ENCODE measurements around the gene ZNF565.
"Not testable (repeated sequence)": the region's sequence is repeated elsewhere in the genome, so short reads cannot be mapped to it uniquely, and the experiment has no call there.

The ZNF565 gene

DNA sequence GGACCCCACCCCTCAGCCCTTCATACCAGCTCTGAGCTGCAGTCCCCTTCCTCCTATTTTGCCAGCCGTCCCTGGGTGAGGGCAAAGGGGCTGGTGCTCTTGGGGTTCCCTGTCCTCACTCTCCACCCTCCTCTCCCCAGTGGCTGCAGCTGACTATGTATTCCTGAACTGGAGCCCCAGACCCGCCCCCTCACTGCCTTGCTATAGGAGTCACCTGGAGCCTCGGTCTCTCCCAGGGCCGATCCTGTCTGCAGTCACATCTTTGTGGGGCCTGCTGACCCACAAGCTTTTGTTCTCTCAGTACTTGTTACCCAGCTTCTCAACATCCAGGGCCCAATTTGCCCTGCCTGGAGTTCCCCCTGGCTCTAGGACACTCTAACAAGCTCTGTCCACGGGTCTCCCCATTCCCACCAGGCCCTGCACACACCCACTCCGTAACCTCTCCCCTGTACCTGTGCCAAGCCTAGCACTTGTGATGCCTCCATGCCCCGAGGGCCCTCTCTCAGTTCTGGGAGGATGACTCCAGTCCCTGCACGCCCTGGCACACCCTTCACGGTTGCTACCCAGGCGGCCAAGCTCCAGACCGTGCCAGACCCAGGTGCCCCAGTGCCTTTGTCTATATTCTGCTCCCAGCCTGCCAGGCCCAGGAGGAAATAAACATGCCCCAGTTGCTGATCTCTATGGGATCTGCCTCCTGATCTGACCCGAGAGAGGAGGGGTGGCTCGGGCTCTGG, 64.6 kb downstream of the ZNF565 start:
- no peak overlapping the region for H3K4me3 ChIP-seq (ENCODE audit: low read depth, low read length)
- H3K27me3 ChIP-seq (ENCODE audit: control insufficient read depth, insufficient read depth, low read length), result no peaks in the 10 kb centered on the region
- peaks cover 7% of the 10 kb centered on the region; the same call in 1 of the 2 replicates for H3K4me1 ChIP-seq (ENCODE audit: control insufficient read depth, insufficient read depth, low read length)
- H3K9me3 ChIP-seq (ENCODE audit: control insufficient read depth, insufficient read depth, low read depth, low read length), result no peaks in the 10 kb centered on the region
- no peak overlapping the region for H3K27ac ChIP-seq (ENCODE audit: low read depth, low read length)
- H3K36me3 ChIP-seq (ENCODE audit: control insufficient read depth, insufficient read depth, low read length), result peaks cover 74% of the 10 kb centered on the region
- H3K9ac ChIP-seq (ENCODE audit: low read length), result no peak overlapping the region

DNA sequence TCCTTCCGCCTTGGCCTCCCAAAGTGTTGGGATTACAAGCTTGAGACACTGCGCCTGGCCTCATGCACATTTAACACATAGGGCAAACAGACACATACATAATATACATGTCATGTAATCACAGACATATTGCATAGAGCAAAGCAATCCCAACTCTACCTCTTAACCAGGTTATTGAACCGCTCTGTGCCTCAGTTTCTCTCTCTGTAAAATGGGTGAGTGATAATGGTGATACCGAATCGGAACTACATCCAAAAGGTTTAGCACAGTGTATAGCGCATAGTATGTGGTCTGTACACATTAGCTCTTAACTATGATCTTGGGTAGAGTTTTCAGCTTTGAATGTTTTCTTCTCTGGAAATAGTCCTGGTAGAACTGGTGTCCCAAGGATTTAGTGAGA, 69.8 kb downstream of the ZNF565 start:
- peaks cover 68% of the 10 kb centered on the region for H3K36me3 ChIP-seq (ENCODE audit: control insufficient read depth, insufficient read depth, low read length)
- H3K9ac ChIP-seq (ENCODE audit: low read length), result no peak overlapping the region
- peaks cover 8% of the 10 kb centered on the region for H3K4me1 ChIP-seq (ENCODE audit: control insufficient read depth, insufficient read depth, low read length)
- H3K4me3 ChIP-seq (ENCODE audit: low read depth, low read length), result no peak overlapping the region
- H3K27ac ChIP-seq (ENCODE audit: low read depth, low read length), result no peak overlapping the region
- H3K27me3 ChIP-seq (ENCODE audit: control insufficient read depth, insufficient read depth, low read length), result no peaks in the 10 kb centered on the region
- H3K9me3 ChIP-seq (ENCODE audit: control insufficient read depth, insufficient read depth, low read depth, low read length), result no peaks in the 10 kb centered on the region

DNA sequence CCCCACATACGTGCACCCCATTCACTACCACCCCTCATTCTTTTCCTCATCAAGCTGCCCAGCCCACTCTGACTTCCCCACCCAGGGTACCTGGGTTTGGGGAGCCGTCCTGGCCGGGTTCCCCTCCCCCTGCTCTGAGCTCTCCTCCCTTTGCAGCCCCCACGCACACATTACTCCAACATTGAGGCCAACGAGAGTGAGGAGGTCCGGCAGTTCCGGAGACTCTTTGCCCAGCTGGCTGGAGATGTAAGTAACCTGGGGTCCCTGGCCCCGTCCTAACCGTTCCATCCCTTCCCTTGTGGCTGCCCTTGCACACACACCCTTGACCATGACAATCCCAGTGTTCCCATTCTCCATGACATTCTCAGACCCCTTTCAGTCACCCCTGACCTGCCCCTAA, 72.0 kb downstream of the ZNF565 start:
- H3K27me3 ChIP-seq (ENCODE audit: control insufficient read depth, insufficient read depth, low read length), result no peaks in the 10 kb centered on the region
- no peak overlapping the region for H3K27ac ChIP-seq (ENCODE audit: low read depth, low read length)
- peaks cover 8% of the 10 kb centered on the region for H3K4me1 ChIP-seq (ENCODE audit: control insufficient read depth, insufficient read depth, low read length)
- peaks cover 51% of the 10 kb centered on the region for H3K36me3 ChIP-seq (ENCODE audit: control insufficient read depth, insufficient read depth, low read length)
- H3K4me3 ChIP-seq (ENCODE audit: low read depth, low read length), result no peak overlapping the region
- no peaks in the 10 kb centered on the region for H3K9me3 ChIP-seq (ENCODE audit: control insufficient read depth, insufficient read depth, low read depth, low read length)
- H3K9ac ChIP-seq (ENCODE audit: low read length), result no peak overlapping the region

DNA sequence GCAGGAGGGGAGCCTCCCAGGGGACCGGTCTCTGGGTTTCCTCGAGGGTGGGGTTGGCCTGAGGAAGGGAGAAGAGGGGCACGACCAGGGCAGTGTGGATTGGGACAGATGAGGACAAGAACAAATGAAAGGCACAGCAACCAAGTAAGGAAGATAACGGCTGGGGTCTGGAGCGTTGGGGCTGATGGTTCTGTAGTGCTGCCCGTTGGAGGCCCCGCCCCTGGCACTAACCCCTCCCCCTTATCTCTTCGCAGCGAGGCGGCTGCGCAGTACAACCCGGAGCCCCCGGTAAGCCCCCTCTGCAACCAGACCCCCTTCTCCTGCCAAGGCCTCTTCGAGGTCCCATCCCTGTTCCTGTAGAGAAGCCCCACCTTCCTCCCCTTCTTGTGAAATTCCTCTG, 72.4 kb downstream of the ZNF565 start:
- Histone ChIP-seq H3K27ac (ENCODE audit: low read depth, low read length) (no peak overlapping the region), H3K4me1 (ENCODE audit: control insufficient read depth, insufficient read depth, low read length) (peaks cover 8% of the 10 kb centered on the region), H3K27me3 (ENCODE audit: control insufficient read depth, insufficient read depth, low read length) (no peaks in the 10 kb centered on the region), H3K4me3 (ENCODE audit: low read depth, low read length) (peak overlapping the region; percentile 66), H3K9me3 (ENCODE audit: control insufficient read depth, insufficient read depth, low read depth, low read length) (no peaks in the 10 kb centered on the region), H3K9ac (ENCODE audit: low read length) (no peak overlapping the region), H3K36me3 (ENCODE audit: control insufficient read depth, insufficient read depth, low read length) (peaks cover 47% of the 10 kb centered on the region)

DNA sequence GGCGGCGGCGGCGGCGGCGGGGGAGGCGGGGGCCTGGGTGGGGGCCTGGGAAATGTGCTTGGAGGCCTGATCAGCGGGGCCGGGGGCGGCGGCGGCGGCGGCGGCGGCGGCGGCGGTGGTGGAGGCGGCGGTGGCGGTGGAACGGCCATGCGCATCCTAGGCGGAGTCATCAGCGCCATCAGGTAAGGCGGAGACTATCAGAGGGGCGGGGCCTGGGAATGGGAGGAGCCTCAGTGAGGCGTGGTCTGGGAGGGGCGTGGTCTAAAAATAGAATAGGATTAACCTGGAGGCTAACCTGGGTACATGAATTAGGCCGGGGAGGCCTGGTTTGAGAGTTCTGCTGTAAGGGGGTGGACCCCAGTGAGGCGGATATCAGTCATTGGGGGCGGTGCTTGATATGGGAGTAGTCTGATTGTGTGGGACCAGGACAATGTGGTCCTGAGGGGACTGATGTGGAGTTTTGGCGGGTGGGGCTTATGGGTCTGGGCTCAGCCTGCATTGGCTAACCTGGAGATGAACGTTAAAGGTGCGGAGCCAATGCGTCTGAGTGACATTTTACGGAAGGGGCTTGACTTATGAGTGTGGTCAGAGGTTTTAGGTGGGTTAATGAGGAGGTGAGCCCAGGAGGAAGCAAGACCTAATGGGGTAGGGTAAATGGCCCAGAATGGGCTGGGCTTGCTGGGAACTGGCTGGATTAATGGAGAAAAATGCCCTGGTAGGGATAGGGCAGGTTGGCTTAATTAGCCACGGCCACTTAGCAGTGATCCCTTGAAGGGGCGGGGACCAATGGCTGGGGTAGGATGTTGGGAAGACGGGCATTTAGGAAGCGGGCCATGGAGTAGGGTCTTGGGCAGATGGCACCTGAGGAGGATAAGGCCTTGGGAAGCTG, 73.2 kb downstream of the ZNF565 start:
- Histone ChIP-seq H3K9ac (ENCODE audit: low read length) (peak overlapping the region; percentile 95), H3K4me1 (ENCODE audit: control insufficient read depth, insufficient read depth, low read length) (peaks cover 8% of the 10 kb centered on the region), H3K36me3 (ENCODE audit: control insufficient read depth, insufficient read depth, low read length) (peaks cover 40% of the 10 kb centered on the region), H3K27ac (ENCODE audit: low read depth, low read length) (no peak overlapping the region), H3K9me3 (ENCODE audit: control insufficient read depth, insufficient read depth, low read depth, low read length) (no peaks in the 10 kb centered on the region), H3K4me3 (ENCODE audit: low read depth, low read length) (peak overlapping the region; percentile 95), H3K27me3 (ENCODE audit: control insufficient read depth, insufficient read depth, low read length) (no peaks in the 10 kb centered on the region)

DNA sequence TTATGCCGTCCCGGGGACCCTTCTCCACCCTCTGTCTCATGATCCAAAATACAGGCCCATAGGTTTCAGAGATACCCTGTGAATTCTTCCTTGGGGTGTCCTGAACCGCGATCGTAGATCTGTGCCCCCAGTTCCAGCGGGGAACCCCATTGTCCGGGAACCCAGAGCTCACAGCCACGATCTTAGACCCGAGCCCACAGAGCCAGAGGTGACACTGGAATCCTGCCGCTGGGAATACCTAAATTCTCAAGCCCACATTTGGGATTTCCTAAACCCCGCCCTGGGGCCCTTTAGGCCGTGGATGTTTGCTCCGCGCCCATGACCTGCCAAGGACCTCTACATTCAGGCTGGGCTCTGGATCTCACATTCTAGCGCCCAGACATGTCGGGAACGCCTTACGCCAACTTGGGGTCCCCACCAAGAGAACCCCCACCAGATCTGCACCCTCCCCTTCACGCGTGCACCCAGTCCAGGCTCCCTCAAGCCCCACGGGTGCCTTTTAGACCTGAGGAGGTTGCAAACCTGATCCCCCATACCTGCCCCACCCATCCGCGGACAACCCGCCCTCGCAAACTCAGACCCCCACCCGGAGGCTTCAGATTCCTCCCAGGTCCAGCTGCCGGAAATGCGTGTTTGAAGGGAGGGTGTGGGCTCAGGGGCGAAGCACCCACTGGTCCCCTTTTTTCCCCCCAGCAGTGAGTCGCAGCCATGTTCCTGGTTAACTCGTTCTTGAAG, 74.0 kb downstream of the ZNF565 start:
- Histone ChIP-seq H3K4me3 (ENCODE audit: low read depth, low read length) (peak overlapping the region; percentile 95), H3K9me3 (ENCODE audit: control insufficient read depth, insufficient read depth, low read depth, low read length) (no peaks in the 10 kb centered on the region), H3K36me3 (ENCODE audit: control insufficient read depth, insufficient read depth, low read length) (peaks cover 32% of the 10 kb centered on the region), H3K9ac (ENCODE audit: low read length) (peak overlapping the region; percentile 95), H3K4me1 (ENCODE audit: control insufficient read depth, insufficient read depth, low read length) (peaks cover 8% of the 10 kb centered on the region), H3K27ac (ENCODE audit: low read depth, low read length) (peak overlapping the region; percentile 88), H3K27me3 (ENCODE audit: control insufficient read depth, insufficient read depth, low read length) (no peaks in the 10 kb centered on the region)

DNA sequence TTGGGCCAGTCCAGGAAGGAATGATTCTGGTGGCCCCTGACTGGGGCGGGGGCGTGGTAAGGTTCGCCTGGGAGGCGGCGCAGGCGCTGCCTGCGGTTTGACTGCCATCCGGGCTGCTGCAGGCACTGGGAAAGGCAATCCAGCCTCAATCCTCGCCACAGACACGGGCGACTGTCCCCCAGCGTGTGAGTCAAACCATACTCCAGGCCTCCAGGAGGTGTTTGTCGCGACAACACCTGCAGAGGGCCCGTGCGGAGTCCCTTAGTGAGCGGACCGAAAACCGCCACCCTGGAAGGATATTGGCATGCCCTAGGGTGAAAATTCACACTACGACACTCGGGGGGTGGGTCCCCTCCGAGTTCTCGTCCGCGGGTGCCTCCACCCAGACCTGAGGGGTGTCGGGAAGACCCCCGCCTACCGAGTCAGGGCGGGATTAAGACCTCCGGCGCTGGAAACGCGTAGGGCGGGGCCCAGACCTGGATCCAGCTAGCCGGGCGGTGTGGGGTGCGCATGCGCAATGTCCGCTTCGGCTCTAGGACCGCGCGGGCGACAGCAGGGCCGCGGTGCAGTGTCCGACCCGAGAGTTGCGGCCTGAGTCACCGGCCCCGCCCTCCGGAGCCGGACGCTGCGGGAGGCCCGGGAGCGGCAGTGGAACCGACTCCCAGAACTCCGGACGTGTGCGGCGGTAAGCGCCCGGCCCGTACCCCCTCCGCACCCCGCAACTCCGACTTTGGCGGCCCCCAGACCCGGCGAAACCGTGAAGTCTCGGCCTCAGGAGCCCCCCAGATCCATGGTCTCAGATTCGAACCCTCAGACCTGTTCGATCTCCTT, 74.8 kb downstream of the ZNF565 start, which contains the start of gene CAPNS1:
Gene CAPNS1 (plus strand): TSS at position 594 of the 831 bp plus-strand sequence. CDS start 946 bp downstream, outside the sequence.
- Histone ChIP-seq H3K9ac (ENCODE audit: low read length) (peak within 1 kb of the TSS; percentile 95), H3K9me3 (ENCODE audit: control insufficient read depth, insufficient read depth, low read depth, low read length) (no peaks in the 10 kb centered on the region), H3K27ac (ENCODE audit: low read depth, low read length) (peak within 1 kb of the TSS; percentile 88), H3K36me3 (ENCODE audit: control insufficient read depth, insufficient read depth, low read length) (peaks cover 24% of the 10 kb centered on the region), H3K27me3 (ENCODE audit: control insufficient read depth, insufficient read depth, low read length) (no peaks in the 10 kb centered on the region), H3K4me1 (ENCODE audit: control insufficient read depth, insufficient read depth, low read length) (peaks cover 8% of the 10 kb centered on the region), H3K4me3 (ENCODE audit: low read depth, low read length) (peak within 1 kb of the TSS; percentile 95)

DNA sequence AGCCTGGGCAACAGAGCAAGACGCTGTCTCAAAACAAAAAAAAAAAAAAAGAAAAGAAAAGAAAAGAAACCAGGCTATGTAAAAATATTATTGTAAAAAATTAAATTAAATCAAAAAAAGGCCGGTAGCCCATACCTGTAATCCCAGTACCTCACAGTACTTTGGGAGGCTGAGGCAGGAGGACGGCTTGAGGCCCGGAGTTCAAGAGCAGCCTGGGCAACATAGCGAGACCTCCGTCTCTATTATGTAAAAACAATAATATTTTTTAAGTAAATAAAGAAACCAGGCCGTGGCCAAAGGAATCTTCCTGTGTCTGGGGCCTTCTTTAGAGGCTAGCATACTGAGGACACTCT, 75.4 kb downstream of the ZNF565 start:
- peaks cover 18% of the 10 kb centered on the region for H3K36me3 ChIP-seq (ENCODE audit: control insufficient read depth, insufficient read depth, low read length)
- peaks cover 8% of the 10 kb centered on the region for H3K4me1 ChIP-seq (ENCODE audit: control insufficient read depth, insufficient read depth, low read length)
- H3K27ac ChIP-seq (ENCODE audit: low read depth, low read length), result no peak overlapping the region
- H3K27me3 ChIP-seq (ENCODE audit: control insufficient read depth, insufficient read depth, low read length), result no peaks in the 10 kb centered on the region
- H3K9ac ChIP-seq (ENCODE audit: low read length), result peak overlapping the region; percentile 87
- H3K9me3 ChIP-seq (ENCODE audit: control insufficient read depth, insufficient read depth, low read depth, low read length), result no peaks in the 10 kb centered on the region
- peak overlapping the region; percentile 95 for H3K4me3 ChIP-seq (ENCODE audit: low read depth, low read length)

DNA sequence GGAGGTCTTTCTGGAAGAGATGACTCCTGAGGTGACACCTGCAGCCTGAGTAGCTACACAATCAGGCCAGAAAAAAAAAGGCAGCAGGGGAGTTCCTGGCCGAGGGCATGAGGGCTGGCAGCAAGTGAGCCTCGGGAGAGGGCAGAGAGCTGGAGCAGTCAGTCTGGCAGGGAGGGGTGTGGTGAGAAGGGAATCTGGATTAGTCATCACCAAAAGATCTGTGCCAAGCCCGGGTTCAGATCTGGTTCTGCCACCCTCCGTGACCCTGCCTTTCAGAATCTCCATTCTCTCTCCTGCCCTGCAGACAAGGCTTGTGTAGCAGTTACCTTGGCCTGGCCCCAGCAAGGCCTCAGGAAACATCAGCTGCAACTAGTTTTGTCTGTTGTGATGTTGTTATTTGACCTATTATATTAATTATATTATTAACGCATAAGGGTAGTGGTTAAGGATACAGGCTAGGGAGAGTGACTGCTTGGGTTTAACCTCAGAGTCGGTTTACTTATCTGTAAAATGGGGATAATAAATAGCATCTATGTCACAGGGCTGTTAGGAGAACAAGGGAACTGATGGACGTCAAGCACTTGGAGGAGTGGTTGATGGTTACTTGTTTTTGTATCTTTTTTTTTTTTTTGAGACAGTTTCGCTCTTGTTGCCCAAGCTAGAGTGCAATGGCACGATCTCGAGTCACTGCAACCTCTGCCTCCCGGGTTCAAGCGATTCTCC, 77.3 kb downstream of the ZNF565 start:
- H3K27me3 ChIP-seq (ENCODE audit: control insufficient read depth, insufficient read depth, low read length), result no peaks in the 10 kb centered on the region
- H3K36me3 ChIP-seq (ENCODE audit: control insufficient read depth, insufficient read depth, low read length), result peaks cover 6% of the 10 kb centered on the region; the same call in 1 of the 2 replicates
- H3K9me3 ChIP-seq (ENCODE audit: control insufficient read depth, insufficient read depth, low read depth, low read length), result no peaks in the 10 kb centered on the region
- no peak overlapping the region for H3K4me3 ChIP-seq (ENCODE audit: low read depth, low read length)
- peaks cover 8% of the 10 kb centered on the region for H3K4me1 ChIP-seq (ENCODE audit: control insufficient read depth, insufficient read depth, low read length)
- no peak overlapping the region for H3K9ac ChIP-seq (ENCODE audit: low read length)
- H3K27ac ChIP-seq (ENCODE audit: low read depth, low read length), result no peak overlapping the region

DNA sequence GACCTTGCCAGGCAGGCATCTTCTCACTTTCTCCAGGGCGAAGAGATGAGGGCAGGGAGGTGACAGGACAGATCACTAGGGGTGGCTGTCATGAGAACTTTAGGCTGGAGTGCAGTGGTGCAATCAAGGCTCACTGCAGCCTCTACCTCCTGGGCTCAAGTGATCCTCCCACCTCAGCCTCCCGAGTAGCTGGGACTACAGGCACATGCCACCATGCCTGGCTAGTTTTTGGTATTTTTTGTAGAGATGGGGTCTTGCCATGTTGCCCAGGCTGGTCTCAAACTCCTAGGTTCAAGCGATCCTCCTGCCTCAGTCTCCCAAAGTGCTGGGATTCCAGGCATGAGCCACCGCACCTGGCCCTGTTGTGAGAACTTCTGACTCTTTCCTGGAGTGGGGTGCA, 79.6 kb downstream of the ZNF565 start:
- not testable (repeated sequence) for H3K36me3 ChIP-seq (ENCODE audit: control insufficient read depth, insufficient read depth, low read length); H3K27me3 ChIP-seq (ENCODE audit: control insufficient read depth, insufficient read depth, low read length); H3K9me3 ChIP-seq (ENCODE audit: control insufficient read depth, insufficient read depth, low read depth, low read length); H3K4me1 ChIP-seq (ENCODE audit: control insufficient read depth, insufficient read depth, low read length); H3K4me3 ChIP-seq (ENCODE audit: low read depth, low read length); H3K27ac ChIP-seq (ENCODE audit: low read depth, low read length); H3K9ac ChIP-seq (ENCODE audit: low read length)

All from HUES6 (cell line).